ENCODE measurements around the gene PRX. TPM values are rescaled to one million over a fixed set of nuclear protein-coding genes. Genes with fewer than 3 reads are reported as not detected.

Gene PRX
- total RNA-seq, 6 experiments from 2014 or later = 0.37 to 0.99 (median 0.60) TPM

GRCh38 chr19:40358773-40359172 is 54.4 kb downstream of the PRX start:
- 76% methylated on average over 4 of the region's 5 CpGs for WGBS (ENCODE audit: insufficient coverage, low coverage, low lambda C conversion rate, missing lambda C conversion rate)
- DNase-seq (peak in 1 of 3 donors; percentile 52), ATAC-seq (peak; percentile 37 to 64 (median 56))
- H3K27ac ChIP-seq = no peak overlapping the region
- H3K4me3 ChIP-seq = no peak overlapping the region
- no peaks in the 10 kb centered on the region for H3K27me3 ChIP-seq
- peaks cover 0 to 6% (median 0%) of the 10 kb centered on the region in 4 donors for H3K4me1 ChIP-seq
- H3K36me3 ChIP-seq = no peaks in the 10 kb centered on the region
- intact Hi-C loops (cut with DNase I) = no loop called here
- H3K9me3 ChIP-seq = no peaks in the 10 kb centered on the region
- TF ChIP-seq CTCF (IDR thresholded peaks at IDR 0.05) = no peak
- no peak for TF ChIP-seq POLR2A (IDR thresholded peaks at IDR 0.05)

- WGBS (ENCODE audit: insufficient coverage, low coverage, low lambda C conversion rate, missing lambda C conversion rate) = 89% methylated on average over 3 of the region's 3 CpGs
- H3K27ac ChIP-seq = peak overlapping the region in 1 of 3 donors; percentile 24
- H3K27me3 ChIP-seq = no peaks in the 10 kb centered on the region
- no peak for TF ChIP-seq POLR2A (IDR thresholded peaks at IDR 0.05)
- no peak for TF ChIP-seq CTCF (IDR thresholded peaks at IDR 0.05)
- H3K9me3 ChIP-seq = no peaks in the 10 kb centered on the region
- DNase-seq = no peak
- peaks cover 0 to 6% (median 0%) of the 10 kb centered on the region in 4 donors for H3K4me1 ChIP-seq
- peak in 1 of 4 donors; percentile 23 for ATAC-seq
- intact Hi-C loops (cut with DNase I) = no loop called here
- H3K36me3 ChIP-seq = no peaks in the 10 kb centered on the region
- no peak overlapping the region for H3K4me3 ChIP-seq
Measured at GRCh38 chr19:40357640-40358039, 55.5 kb downstream of the PRX start.

GRCh38 chr19:40356681-40357595 is 56.2 kb downstream of the PRX start:
- Histone ChIP-seq H3K4me3 (no peak overlapping the region), H3K27me3 (no peaks in the 10 kb centered on the region), H3K36me3 (no peaks in the 10 kb centered on the region), H3K27ac (no peak overlapping the region), H3K9me3 (no peaks in the 10 kb centered on the region), H3K4me1 (peaks cover 0 to 6% (median 0%) of the 10 kb centered on the region in 4 donors)
- DNase-seq = no peak
- TF ChIP-seq POLR2A (IDR thresholded peaks at IDR 0.05) (no peak), CTCF (IDR thresholded peaks at IDR 0.05) (no peak)
- intact Hi-C loops (cut with DNase I) = no loop called here
- ATAC-seq = no peak
- 82% methylated on average over 6 of the region's 6 CpGs for WGBS (ENCODE audit: insufficient coverage, low coverage, low lambda C conversion rate, missing lambda C conversion rate)

GRCh38 chr19:40355975-40356680 is 57.0 kb downstream of the PRX start:
- DNase-seq (no peak), ATAC-seq (no peak)
- Histone ChIP-seq H3K36me3 (no peaks in the 10 kb centered on the region), H3K27me3 (no peaks in the 10 kb centered on the region), H3K4me3 (no peak overlapping the region), H3K4me1 (peaks cover 0 to 6% (median 0%) of the 10 kb centered on the region in 4 donors), H3K27ac (no peak overlapping the region), H3K9me3 (no peaks in the 10 kb centered on the region)
- 71% methylated on average over 9 of the region's 9 CpGs for WGBS (ENCODE audit: insufficient coverage, low coverage, low lambda C conversion rate, missing lambda C conversion rate)
- intact Hi-C loops (cut with DNase I) = no loop called here
- no peak for TF ChIP-seq POLR2A (IDR thresholded peaks at IDR 0.05)
- TF ChIP-seq CTCF (IDR thresholded peaks at IDR 0.05) = no peak
